Measurements from ENCODE around the gene ACAP3. TPM values are rescaled to one million over a fixed set of nuclear protein-coding genes. Genes with fewer than 3 reads are reported as not detected.

The ACAP3 gene
- total RNA-seq, 1 experiment from 2014 or later = 42.2 TPM

DNA sequence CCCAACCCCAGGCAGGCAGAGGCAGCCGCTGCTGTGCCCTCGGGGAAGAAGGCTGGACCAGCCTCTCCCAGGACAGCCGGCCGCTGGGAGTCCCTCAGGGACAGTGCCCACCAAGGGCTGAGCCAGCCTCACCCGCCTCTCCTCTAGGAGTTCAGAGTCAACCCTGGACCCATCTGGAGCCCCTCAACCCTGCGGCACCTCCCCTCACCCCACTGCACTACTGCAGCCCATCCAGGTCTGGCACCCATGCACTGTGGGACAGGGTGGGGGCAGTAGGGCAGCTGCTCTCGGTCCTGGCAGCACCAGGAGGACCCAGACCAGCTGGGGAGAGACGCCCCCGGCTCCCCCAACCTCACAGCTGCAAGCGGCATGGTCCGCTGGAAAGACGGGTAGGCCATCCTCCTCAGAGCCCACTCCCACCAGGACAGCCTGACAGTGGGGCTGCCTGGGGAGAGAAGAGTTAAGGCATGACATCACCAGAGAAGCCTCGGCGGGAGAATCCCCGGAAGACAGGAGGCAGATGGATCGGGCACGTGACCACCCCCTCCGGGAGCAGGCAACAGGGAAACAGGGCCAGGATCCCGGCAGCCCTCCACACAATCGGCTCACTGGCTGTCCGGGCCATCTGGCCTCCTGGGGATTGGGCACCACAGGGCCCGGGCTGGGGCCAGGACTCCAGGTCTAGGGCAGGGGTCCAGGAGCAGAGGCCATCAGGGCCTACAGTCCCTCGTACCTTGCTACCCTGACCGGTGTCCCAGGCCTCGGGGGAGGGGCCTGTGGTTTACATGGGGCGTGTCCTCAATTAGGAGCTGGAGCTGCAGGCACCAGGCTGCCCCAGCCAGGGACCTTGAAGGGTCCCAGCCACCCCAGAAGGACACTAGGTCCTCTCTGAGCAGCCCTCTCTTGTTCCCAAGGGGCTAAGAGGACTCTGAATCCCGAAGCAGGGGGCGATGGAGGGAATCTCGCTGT is 3.1 kb downstream of the ACAP3 start (continued):
- TF ChIP-seq AR (CRISPR knock-in tag; IDR thresholded peaks at IDR 0.05) (no peak), SOX15 (CRISPR knock-in tag; IDR thresholded peaks at IDR 0.05) (no peak), ZNF425 (CRISPR knock-in tag; conservative IDR thresholded peaks at IDR 0.05) (no peak), ZNF416 (CRISPR knock-in tag; IDR thresholded peaks at IDR 0.05) (no peak), ZSCAN18 (CRISPR knock-in tag; IDR thresholded peaks at IDR 0.05) (no peak), ATF2 (CRISPR knock-in tag; IDR thresholded peaks at IDR 0.05; ENCODE audit: borderline replicate concordance, low read depth) (no peak), ZMAT4 (CRISPR knock-in tag; IDR thresholded peaks at IDR 0.05) (no peak), USF2 (CRISPR knock-in tag; IDR thresholded peaks at IDR 0.05) (peak; percentile 93), ZNF396 (CRISPR knock-in tag; IDR thresholded peaks at IDR 0.05; ENCODE audit: borderline replicate concordance) (no peak), TEAD1 (CRISPR knock-in tag; IDR thresholded peaks at IDR 0.05) (no peak), RELA (CRISPR knock-in tag; IDR thresholded peaks at IDR 0.05; ENCODE audit: borderline replicate concordance) (no peak), SP1 (CRISPR knock-in tag; conservative IDR thresholded peaks at IDR 0.05) (no peak), PREB (CRISPR knock-in tag; IDR thresholded peaks at IDR 0.05; ENCODE audit: borderline replicate concordance) (no peak), TCF7 (CRISPR knock-in tag; IDR thresholded peaks at IDR 0.05; ENCODE audit: low read depth) (no peak), RORB (CRISPR knock-in tag; IDR thresholded peaks at IDR 0.05) (no peak), ZNF281 (CRISPR knock-in tag; IDR thresholded peaks at IDR 0.05) (no peak), GABPB1 (CRISPR knock-in tag; IDR thresholded peaks at IDR 0.05) (no peak), TEAD4 (CRISPR knock-in tag; IDR thresholded peaks at IDR 0.05) (no peak), MXD4 (CRISPR knock-in tag; IDR thresholded peaks at IDR 0.05; ENCODE audit: borderline replicate concordance) (no peak)
- TF ChIP-seq, protein P1, sequence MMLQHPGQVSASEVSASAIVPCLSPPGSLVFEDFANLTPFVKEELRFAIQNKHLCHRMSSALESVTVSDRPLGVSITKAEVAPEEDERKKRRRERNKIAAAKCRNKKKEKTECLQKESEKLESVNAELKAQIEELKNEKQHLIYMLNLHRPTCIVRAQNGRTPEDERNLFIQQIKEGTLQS (CRISPR knock-in tag; conservative IDR thresholded peaks at IDR 0.05) = no peak
- TF ChIP-seq, protein P2, sequence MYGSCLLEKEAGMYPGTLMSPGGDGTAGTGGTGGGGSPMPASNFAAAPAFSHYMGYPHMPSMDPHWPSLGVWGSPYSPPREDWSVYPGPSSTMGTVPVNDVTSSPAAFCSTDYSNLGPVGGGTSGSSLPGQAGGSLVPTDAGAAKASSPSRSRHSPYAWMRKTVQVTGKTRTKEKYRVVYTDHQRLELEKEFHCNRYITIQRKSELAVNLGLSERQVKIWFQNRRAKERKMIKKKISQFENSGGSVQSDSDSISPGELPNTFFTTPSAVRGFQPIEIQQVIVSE (CRISPR knock-in tag; IDR thresholded peaks at IDR 0.05; ENCODE audit: borderline replicate concordance) = no peak

All from WTC11 (cell line).